Suprapubic skin (tissue), 3 donors: Measurements from ENCODE around the gene MEIOC.

ENCODE experiments used
- CTCF ChIP-seq, 2 donors: fragments of 200-600 bp in 1 of 2; fragments of 450-650 bp in 1 of 2; sonication (generic) in 1 of 2; IDR thresholded peaks; one replicate each; pipeline ENCODE4 v1.5.1; 2016 to 2019; ENCODE audit warnings: antibody characterized with exemption in 2 of 2, mild to moderate bottlenecking in 1 of 2, moderate library complexity in 1 of 2
- POLR2A ChIP-seq, 2 donors: fragments of 450-650 bp; IDR thresholded peaks; one replicate each; pipeline ENCODE4 v1.6.1; 2017; ENCODE audit warnings: antibody characterized with exemption in 2 of 2, mild to moderate bottlenecking in 2 of 2, moderate library complexity in 2 of 2

GRCh38 chr17:44653384-44653783 is 2.9 kb upstream of the MEIOC start:
- TF ChIP-seq POLR2A (IDR thresholded peaks at IDR 0.05): no peak
- no peak for TF ChIP-seq CTCF (IDR thresholded peaks at IDR 0.05)
